ENCODE results near the gene KNDC1.

KNDC1 gene

GRCh38 chr10:133114251-133114650, 45.8 kb upstream of the KNDC1 start:
- TF ChIP-seq CTCF (IDR thresholded peaks at IDR 0.05; ENCODE audit: insufficient read depth, low read length, poor library complexity, severe bottlenecking): no peak
- H3K27me3 ChIP-seq (replicated peaks; ENCODE audit: control insufficient read depth, insufficient read depth, low read length): no peaks in the 10 kb centered on the region
- H3K4me3 ChIP-seq (replicated peaks; ENCODE audit: low read depth, low read length): no peak overlapping the region
- DNase-seq (ENCODE audit: extremely low read depth, insufficient read length): no peak
- no peaks in the 10 kb centered on the region for H3K36me3 ChIP-seq (ENCODE audit: control insufficient read depth, insufficient read depth, low read length)

- TF ChIP-seq CTCF (IDR thresholded peaks at IDR 0.05; ENCODE audit: insufficient read depth, low read length, poor library complexity, severe bottlenecking): no peak
- H3K36me3 ChIP-seq (ENCODE audit: control insufficient read depth, insufficient read depth, low read length): no peaks in the 10 kb centered on the region
- no peaks in the 10 kb centered on the region for H3K27me3 ChIP-seq (replicated peaks; ENCODE audit: control insufficient read depth, insufficient read depth, low read length)
- no peak overlapping the region for H3K4me3 ChIP-seq (replicated peaks; ENCODE audit: low read depth, low read length)
- no peak for DNase-seq (ENCODE audit: extremely low read depth, insufficient read length)
These were observed 45.1 kb upstream of the KNDC1 start for GRCh38 chr10:133114726-133115452.

DNA sequence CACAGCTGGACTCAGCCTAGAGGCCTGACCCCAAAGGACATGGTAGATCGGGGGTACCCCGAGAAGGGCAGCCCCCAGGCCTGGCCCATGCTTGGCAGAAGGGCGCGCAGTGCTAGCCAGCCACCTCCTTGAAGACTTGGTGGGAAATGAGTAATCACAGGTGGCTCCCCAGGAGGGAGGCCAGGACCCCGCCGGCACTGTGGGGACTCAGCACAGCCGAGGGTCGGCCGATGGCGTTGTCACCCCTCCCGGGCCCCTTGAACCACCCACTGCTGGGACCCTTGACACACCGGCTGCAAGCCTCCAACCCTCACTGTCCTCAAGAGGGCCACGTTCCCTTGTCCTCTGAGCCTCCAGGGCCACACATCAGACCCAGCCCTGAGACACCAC, 44.6 kb upstream of the KNDC1 start:
- Histone ChIP-seq H3K27me3 (replicated peaks; ENCODE audit: control insufficient read depth, insufficient read depth, low read length) (no peaks in the 10 kb centered on the region), H3K4me3 (replicated peaks; ENCODE audit: low read depth, low read length) (no peak overlapping the region), H3K36me3 (ENCODE audit: control insufficient read depth, insufficient read depth, low read length) (no peaks in the 10 kb centered on the region)
- DNase-seq (ENCODE audit: extremely low read depth, insufficient read length): no peak
- no peak for TF ChIP-seq CTCF (IDR thresholded peaks at IDR 0.05; ENCODE audit: insufficient read depth, low read length, poor library complexity, severe bottlenecking)

DNA sequence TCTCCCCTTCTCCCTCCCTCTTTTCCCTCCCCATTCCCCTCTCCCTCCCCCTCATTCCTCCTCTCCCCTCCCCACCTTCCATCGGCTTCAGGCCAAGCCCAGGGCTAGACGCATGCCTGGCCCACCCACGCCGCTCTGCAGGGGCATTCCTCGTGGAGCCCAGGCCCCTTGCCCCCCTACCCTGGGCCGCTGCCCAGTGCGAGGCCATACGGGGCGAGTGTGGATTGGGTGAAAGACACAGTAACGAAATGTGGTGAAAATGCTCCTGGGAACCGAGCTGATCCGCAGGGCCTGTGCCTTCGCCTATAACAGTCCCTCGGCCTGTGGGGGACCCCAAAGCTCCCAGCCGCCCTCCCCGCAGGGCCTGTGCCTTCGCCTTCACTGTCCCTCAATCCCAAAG, 44.0 kb upstream of the KNDC1 start:
- no peak for TF ChIP-seq CTCF (IDR thresholded peaks at IDR 0.05; ENCODE audit: insufficient read depth, low read length, poor library complexity, severe bottlenecking)
- DNase-seq (ENCODE audit: extremely low read depth, insufficient read length): no peak
- Histone ChIP-seq H3K27me3 (replicated peaks; ENCODE audit: control insufficient read depth, insufficient read depth, low read length) (no peaks in the 10 kb centered on the region), H3K36me3 (ENCODE audit: control insufficient read depth, insufficient read depth, low read length) (no peaks in the 10 kb centered on the region), H3K4me3 (replicated peaks; ENCODE audit: low read depth, low read length) (no peak overlapping the region)

DNA sequence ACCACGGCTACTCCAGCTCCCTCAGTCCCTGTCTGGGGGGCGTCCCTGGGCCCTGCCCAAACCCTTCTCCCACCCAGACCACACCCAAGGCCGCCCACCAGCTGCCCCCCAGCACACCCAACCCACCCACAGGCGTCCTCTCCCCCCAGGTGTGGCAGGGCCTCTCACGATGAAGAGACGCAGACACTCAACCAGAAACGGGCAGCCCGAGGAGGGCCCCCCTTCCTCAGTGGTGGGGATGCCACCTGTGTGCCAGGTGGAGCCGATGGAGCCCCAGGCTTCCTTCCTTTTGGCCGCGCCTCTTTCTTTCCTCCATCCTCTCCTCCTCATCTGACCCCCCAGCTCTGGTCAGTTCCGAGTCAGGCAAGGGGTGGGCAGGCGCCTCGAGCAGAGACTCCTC, 43.6 kb upstream of the KNDC1 start:
- Histone ChIP-seq H3K27me3 (replicated peaks; ENCODE audit: control insufficient read depth, insufficient read depth, low read length) (no peaks in the 10 kb centered on the region), H3K4me3 (replicated peaks; ENCODE audit: low read depth, low read length) (no peak overlapping the region), H3K36me3 (ENCODE audit: control insufficient read depth, insufficient read depth, low read length) (no peaks in the 10 kb centered on the region)
- no peak for TF ChIP-seq CTCF (IDR thresholded peaks at IDR 0.05; ENCODE audit: insufficient read depth, low read length, poor library complexity, severe bottlenecking)
- DNase-seq (ENCODE audit: extremely low read depth, insufficient read length): no peak
